ENCODE results near the gene RASGRP2. TPM values are rescaled to one million over a fixed set of nuclear protein-coding genes. Genes with fewer than 3 reads are reported as not detected.

RASGRP2 gene
- total RNA-seq, 4 donors from 2014 or later, result 34.5 to 84.9 (median 41.1) TPM

DNA sequence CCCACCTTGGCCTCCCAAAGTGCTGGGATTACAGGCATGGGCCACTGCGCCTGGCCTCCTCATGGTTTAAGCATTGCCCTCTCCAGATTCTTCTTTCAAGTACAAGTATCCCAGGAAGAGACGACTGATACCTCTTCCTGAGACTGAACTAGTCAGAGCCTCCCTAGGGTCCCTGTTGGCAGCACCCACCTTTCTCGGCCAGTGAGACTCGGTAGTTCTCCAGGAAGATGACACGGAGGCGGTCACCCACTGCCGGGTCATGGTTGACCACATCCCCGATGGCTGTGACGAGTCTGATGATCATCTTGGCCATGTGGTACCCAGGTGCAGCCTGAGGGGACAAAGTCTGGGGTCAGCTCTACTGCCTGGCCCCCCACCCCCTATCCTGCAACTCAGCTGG is 7.2 kb upstream of the RASGRP2 start:
- Histone ChIP-seq H3K27ac (peak overlapping the region in 3 of 4 donors; percentile 38 to 57 (median 55)), H3K4me1 (peaks cover 0 to 17% (median 0%) of the 10 kb centered on the region in 3 donors), H3K4me3 (no peak overlapping the region), H3K36me3 (peaks cover 0 to 63% of the 10 kb centered on the region in 2 donors), H3K9me3 (no peaks in the 10 kb centered on the region), H3K27me3 (no peaks in the 10 kb centered on the region)
- WGBS, 2 donors (ENCODE audit: low coverage in 1 of 2), result 100% methylated on average over 1 of the region's 9 CpGs; no CpG with 5 or more reads in 1 of the 2 donors
- no peak for TF ChIP-seq CTCF (IDR thresholded peaks at IDR 0.05)
- TF ChIP-seq EP300 (IDR thresholded peaks at IDR 0.05), result no peak
- TF ChIP-seq POLR2AphosphoS5 (IDR thresholded peaks at IDR 0.05), result no peak
- ATAC-seq, result no peak

- TF ChIP-seq POLR2A (IDR thresholded peaks at IDR 0.05) (no peak), CTCF (IDR thresholded peaks at IDR 0.05) (no peak), POLR2AphosphoS5 (IDR thresholded peaks at IDR 0.05) (no peak), EP300 (IDR thresholded peaks at IDR 0.05) (no peak)
- no peak for ATAC-seq
- H3K4me3 ChIP-seq, result no peak overlapping the region
- H3K4me1 ChIP-seq, result peaks cover 0 to 23% (median 0%) of the 10 kb centered on the region in 3 donors
- no peaks in the 10 kb centered on the region for H3K27me3 ChIP-seq
- no peaks in the 10 kb centered on the region for H3K9me3 ChIP-seq
- peak overlapping the region in 2 of 4 donors; percentile 38 to 55 for H3K27ac ChIP-seq
- peaks cover 0 to 63% of the 10 kb centered on the region in 2 donors for H3K36me3 ChIP-seq
- WGBS, 2 donors (ENCODE audit: low coverage in 1 of 2), result 94% methylated on average over 9 of the region's 13 CpGs; no CpG with 5 or more reads in 1 of the 2 donors
Measured at GRCh38 chr11:64750361-64751054, 6.6 kb upstream of the RASGRP2 start.

GRCh38 chr11:64747961-64748665 is 4.2 kb upstream of the RASGRP2 start:
- peaks cover 0 to 40% of the 10 kb centered on the region in 2 donors for H3K36me3 ChIP-seq
- peaks cover 0 to 46% (median 12%) of the 10 kb centered on the region in 3 donors for H3K4me1 ChIP-seq
- TF ChIP-seq EP300 (IDR thresholded peaks at IDR 0.05) (no peak), CTCF (IDR thresholded peaks at IDR 0.05) (no peak), POLR2AphosphoS5 (IDR thresholded peaks at IDR 0.05) (peak; percentile 3), POLR2A (IDR thresholded peaks at IDR 0.05) (no peak)
- no peaks in the 10 kb centered on the region for H3K9me3 ChIP-seq
- ATAC-seq, result no peak
- no peak overlapping the region for H3K4me3 ChIP-seq
- no peaks in the 10 kb centered on the region for H3K27me3 ChIP-seq
- H3K27ac ChIP-seq, result peak overlapping the region in 3 of 4 donors; percentile 91 to 96 (median 95)
- 75 to 81% methylated on average over 10 to 14 of the region's 15 CpGs for WGBS, 2 donors (ENCODE audit: low coverage in 1 of 2)

DNA sequence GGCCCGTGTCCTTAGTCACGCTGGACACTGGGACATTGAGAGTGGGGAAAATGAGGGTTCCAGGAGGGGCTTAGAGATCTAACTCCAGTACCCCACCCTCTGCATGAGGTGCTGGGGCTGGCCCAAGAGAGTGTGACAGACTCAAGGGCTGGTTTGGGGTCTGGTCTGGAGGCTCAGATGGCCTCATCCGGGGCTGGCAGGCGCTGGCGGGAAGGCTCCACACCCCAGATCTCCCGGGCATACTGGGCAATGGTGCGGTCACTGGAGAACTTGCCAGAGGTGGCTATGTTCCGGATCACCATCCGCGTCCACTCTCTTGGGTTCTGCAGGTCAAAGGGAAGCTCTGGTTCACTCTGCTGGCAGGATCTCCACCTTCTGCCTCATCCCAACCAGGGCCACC is 2.5 kb upstream of the RASGRP2 start:
- Histone ChIP-seq H3K36me3 (peaks cover 0 to 23% of the 10 kb centered on the region in 2 donors), H3K27ac (peak overlapping the region; percentile 91 to 96 (median 94)), H3K4me1 (peaks cover 0 to 62% (median 17%) of the 10 kb centered on the region in 3 donors), H3K4me3 (peak overlapping the region in 1 of 2 donors; percentile 73), H3K27me3 (no peaks in the 10 kb centered on the region), H3K9me3 (no peaks in the 10 kb centered on the region)
- no peak for ATAC-seq
- TF ChIP-seq EP300 (IDR thresholded peaks at IDR 0.05) (no peak), CTCF (IDR thresholded peaks at IDR 0.05) (no peak), POLR2A (IDR thresholded peaks at IDR 0.05) (no peak), POLR2AphosphoS5 (IDR thresholded peaks at IDR 0.05) (no peak)
- 24 to 96% methylated on average over 2 to 3 of the region's 10 CpGs for WGBS, 2 donors (ENCODE audit: low coverage in 1 of 2)
